Activated T-helper 2 cell treated with anti-CD3 and anti-CD28 coated beads, Interferon-gamma antibody, Interleukin-2, Interleukin-4, amounts not matched to agents 10 μg/mL and 5 μg/mL and 100 μg/mL, durations not matched to agents 14 hours and 24 hours and 36 hours (primary cell): Measurements from ENCODE around the gene MTG2. TPM values are rescaled to one million over a fixed set of nuclear protein-coding genes. Genes with fewer than 3 reads are reported as not detected.

Source experiments
- DNase-seq: peaks from one replicate; pipeline ENCODE4 v3.0.0; 2021; ENCODE audit warnings: low spot score
- H3K27ac Mint-ChIP-seq: one replicate; pipeline ENCODE4 v1.8.0; 2021; ENCODE audit warnings: mixed read lengths
- H3K27me3 Mint-ChIP-seq: one replicate; pipeline ENCODE4 v1.8.0; 2021; ENCODE audit warnings: low read depth, mixed read lengths
- H3K36me3 Mint-ChIP-seq: one replicate; pipeline ENCODE4 v1.8.0; 2021; ENCODE audit warnings: low read depth, mixed read lengths
- H3K4me1 Mint-ChIP-seq: one replicate; pipeline ENCODE4 v1.8.0; 2021; ENCODE audit warnings: low read depth, mixed read lengths
- H3K4me3 Mint-ChIP-seq: one replicate; pipeline ENCODE4 v1.8.0; 2021; ENCODE audit warnings: low read depth, mild to moderate bottlenecking, moderate library complexity, mixed read lengths
- H3K9me3 Mint-ChIP-seq: one replicate; pipeline ENCODE4 v1.8.0; 2021; ENCODE audit warnings: mixed read lengths
- intact Hi-C: fragments of 100-400 bp; cut with micrococcal nuclease; formaldehyde crosslinking; loops from one replicate; pipeline ENCODE4 v1.15.1; 2023
- total RNA-seq: library from RNA; stranded (reverse); gene quantifications from 2 replicates; pipeline ENCODE4 v1.2.3, GENCODE V29; 2022

MTG2 gene
- total RNA-seq, 1 donor from 2014 or later = 40.2 TPM

- H3K36me3 Mint-ChIP-seq = peaks cover 52% of the 10 kb centered on the region
- H3K27me3 Mint-ChIP-seq = no peaks in the 10 kb centered on the region
- H3K4me1 Mint-ChIP-seq = peaks cover 14% of the 10 kb centered on the region
- DNase-seq = no peak
- no peak overlapping the region for H3K27ac Mint-ChIP-seq
- no peak overlapping the region for H3K4me3 Mint-ChIP-seq
- intact Hi-C loops = no loop called here
- peaks cover 19% of the 10 kb centered on the region for H3K9me3 Mint-ChIP-seq
Measured at GRCh38 chr20:62149532-62150309, 33.1 kb upstream of the MTG2 start.

GRCh38 chr20:62150310-62150575 is 32.6 kb upstream of the MTG2 start:
- Mint-ChIP-seq H3K27ac (no peak overlapping the region), H3K27me3 (no peaks in the 10 kb centered on the region), H3K4me3 (no peak overlapping the region), H3K9me3 (peaks cover 19% of the 10 kb centered on the region), H3K4me1 (peaks cover 9% of the 10 kb centered on the region), H3K36me3 (peaks cover 52% of the 10 kb centered on the region)
- intact Hi-C loops = no loop called here
- no peak for DNase-seq

- peaks cover 3% of the 10 kb centered on the region for H3K4me1 Mint-ChIP-seq
- no peaks in the 10 kb centered on the region for H3K27me3 Mint-ChIP-seq
- no peak for DNase-seq
- peaks cover 51% of the 10 kb centered on the region for H3K36me3 Mint-ChIP-seq
- H3K9me3 Mint-ChIP-seq = peaks cover 19% of the 10 kb centered on the region
- no peak overlapping the region for H3K4me3 Mint-ChIP-seq
- intact Hi-C loops = no loop called here
- H3K27ac Mint-ChIP-seq = no peak overlapping the region
Measured at GRCh38 chr20:62151225-62151624, 31.6 kb upstream of the MTG2 start.

- Mint-ChIP-seq H3K27ac (no peak overlapping the region), H3K4me1 (peaks cover 3% of the 10 kb centered on the region), H3K4me3 (no peak overlapping the region), H3K27me3 (no peaks in the 10 kb centered on the region), H3K36me3 (peaks cover 51% of the 10 kb centered on the region), H3K9me3 (peaks cover 19% of the 10 kb centered on the region)
- intact Hi-C loops = no loop called here
- DNase-seq = no peak
Measured at GRCh38 chr20:62151835-62152364, 30.9 kb upstream of the MTG2 start.

GRCh38 chr20:62155428-62156253 is 27.2 kb upstream of the MTG2 start:
- H3K4me1 Mint-ChIP-seq = peaks cover 9% of the 10 kb centered on the region
- H3K9me3 Mint-ChIP-seq = peaks cover 19% of the 10 kb centered on the region
- peaks cover 55% of the 10 kb centered on the region for H3K36me3 Mint-ChIP-seq
- H3K4me3 Mint-ChIP-seq = no peak overlapping the region
- no peak for DNase-seq
- intact Hi-C loops = no loop called here
- H3K27ac Mint-ChIP-seq = no peak overlapping the region
- no peaks in the 10 kb centered on the region for H3K27me3 Mint-ChIP-seq

- no peak for DNase-seq
- H3K36me3 Mint-ChIP-seq = peaks cover 56% of the 10 kb centered on the region
- no peak overlapping the region for H3K27ac Mint-ChIP-seq
- no peaks in the 10 kb centered on the region for H3K27me3 Mint-ChIP-seq
- H3K4me3 Mint-ChIP-seq = no peak overlapping the region
- H3K4me1 Mint-ChIP-seq = peaks cover 10% of the 10 kb centered on the region
- intact Hi-C loops = no loop called here
- H3K9me3 Mint-ChIP-seq = peaks cover 19% of the 10 kb centered on the region
Measured at GRCh38 chr20:62156254-62156556, 26.6 kb upstream of the MTG2 start.

GRCh38 chr20:62156592-62157386 is 26.0 kb upstream of the MTG2 start:
- Mint-ChIP-seq H3K9me3 (peaks cover 19% of the 10 kb centered on the region), H3K27me3 (no peaks in the 10 kb centered on the region), H3K36me3 (peaks cover 53% of the 10 kb centered on the region), H3K4me1 (peaks cover 10% of the 10 kb centered on the region), H3K27ac (no peak overlapping the region), H3K4me3 (no peak overlapping the region)
- peak; percentile 60 for DNase-seq
- intact Hi-C loops = no loop called here

GRCh38 chr20:62157387-62158087 is 25.3 kb upstream of the MTG2 start:
- DNase-seq = no peak
- no peak overlapping the region for H3K27ac Mint-ChIP-seq
- H3K4me3 Mint-ChIP-seq = no peak overlapping the region
- H3K4me1 Mint-ChIP-seq = peaks cover 10% of the 10 kb centered on the region
- H3K9me3 Mint-ChIP-seq = peaks cover 15% of the 10 kb centered on the region
- intact Hi-C loops = no loop called here
- H3K36me3 Mint-ChIP-seq = peaks cover 45% of the 10 kb centered on the region
- no peaks in the 10 kb centered on the region for H3K27me3 Mint-ChIP-seq

GRCh38 chr20:62158088-62158400 is 24.8 kb upstream of the MTG2 start:
- no peak for DNase-seq
- Mint-ChIP-seq H3K4me3 (no peak overlapping the region), H3K27ac (no peak overlapping the region), H3K9me3 (peaks cover 10% of the 10 kb centered on the region), H3K4me1 (peaks cover 10% of the 10 kb centered on the region), H3K27me3 (no peaks in the 10 kb centered on the region), H3K36me3 (peaks cover 40% of the 10 kb centered on the region)
- intact Hi-C loops = no loop called here

- intact Hi-C loops = no loop called here
- H3K27me3 Mint-ChIP-seq = no peaks in the 10 kb centered on the region
Measured at GRCh38 chr20:62158541-62158940, 24.3 kb upstream of the MTG2 start.

GRCh38 chr20:62159052-62159451 is 23.8 kb upstream of the MTG2 start:
- no peak for DNase-seq
- Mint-ChIP-seq H3K4me1 (peaks cover 10% of the 10 kb centered on the region), H3K27me3 (no peaks in the 10 kb centered on the region), H3K27ac (no peak overlapping the region), H3K4me3 (no peak overlapping the region), H3K9me3 (no peaks in the 10 kb centered on the region), H3K36me3 (peaks cover 36% of the 10 kb centered on the region)
- intact Hi-C loops = no loop called here

More at GRCh38 chr20:62158541-62158940, 24.3 kb upstream of the MTG2 start:
- no peak for DNase-seq
- Mint-ChIP-seq H3K4me1 (peaks cover 10% of the 10 kb centered on the region), H3K4me3 (no peak overlapping the region), H3K9me3 (peaks cover 5% of the 10 kb centered on the region), H3K36me3 (peaks cover 36% of the 10 kb centered on the region), H3K27ac (no peak overlapping the region)

- intact Hi-C loops = loop anchor here (2.0 kb wide), 1 partner anchor 17 kb away; the partner anchor contains the start of genes PSMA7 and SS18L1
- Mint-ChIP-seq H3K27ac (peak overlapping the region; percentile 35), H3K36me3 (peaks cover 33% of the 10 kb centered on the region), H3K4me1 (peaks cover 10% of the 10 kb centered on the region), H3K4me3 (peak overlapping the region; percentile 30), H3K9me3 (no peaks in the 10 kb centered on the region), H3K27me3 (no peaks in the 10 kb centered on the region)
- peak; percentile 24 for DNase-seq
Measured at GRCh38 chr20:62159839-62160238, 23.0 kb upstream of the MTG2 start.
